Activated naive CD4-positive, alpha-beta T cell (primary cell): ENCODE data around the gene GOLGA5.
"Not testable (repeated sequence)": the region's sequence is repeated elsewhere in the genome, so short reads cannot be mapped to it uniquely, and the experiment has no call there.

Experiments
- DNase-seq, 4 experiments: peaks; one replicate each; lab custom pipeline; 2025; lab: John Stamatoyannopoulos, UW

GOLGA5 gene

GRCh38 chr14:92780444-92781232 lies 13.5 kb upstream of the GOLGA5 start:
- DNase-seq: no peak

- DNase-seq: no peak
Measured at GRCh38 chr14:92781350-92781749, 12.8 kb upstream of the GOLGA5 start.

- no peak for DNase-seq
Measured at GRCh38 chr14:92783813-92784431, 10.2 kb upstream of the GOLGA5 start.

GRCh38 chr14:92785667-92786426 lies 8.3 kb upstream of the GOLGA5 start:
- no peak for DNase-seq

DNA sequence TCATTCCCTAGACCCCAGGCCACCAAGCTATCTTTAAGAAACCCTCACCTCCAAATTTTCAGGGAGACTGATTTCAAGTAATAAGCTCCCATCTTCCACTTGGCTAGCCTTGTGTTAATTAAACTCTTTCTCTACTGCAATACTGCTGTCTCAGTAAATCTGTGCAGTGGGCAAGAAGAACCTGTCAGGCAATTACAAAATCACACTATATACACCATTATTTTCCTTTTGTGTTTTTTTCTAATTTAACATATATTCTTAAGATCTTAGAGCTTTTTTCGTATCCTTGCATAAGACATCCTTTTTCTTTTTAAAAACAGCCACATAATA lies 7.7 kb upstream of the GOLGA5 start:
- DNase-seq: no peak

DNA sequence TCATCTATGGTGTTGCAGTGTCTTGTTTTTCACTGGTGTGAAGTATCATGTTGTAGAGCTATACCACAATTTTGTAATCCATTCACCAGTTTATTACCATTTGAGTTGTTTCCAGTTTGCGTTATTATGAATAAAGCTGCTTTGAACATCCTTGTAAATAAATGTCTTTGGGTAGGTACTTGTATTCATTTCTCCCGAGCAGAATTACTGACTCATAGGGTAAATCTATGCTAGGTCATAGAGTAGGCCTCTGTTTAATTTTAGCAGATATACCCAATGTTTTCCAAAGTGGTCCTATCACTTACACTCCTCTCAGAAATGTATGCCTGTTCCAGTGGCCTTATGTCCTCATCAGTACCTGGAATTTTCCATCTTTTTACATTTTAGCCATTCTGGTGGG lies 6.6 kb upstream of the GOLGA5 start:
- no peak for DNase-seq

- no peak for DNase-seq
Measured at GRCh38 chr14:92789457-92790089, 4.5 kb upstream of the GOLGA5 start.

DNA sequence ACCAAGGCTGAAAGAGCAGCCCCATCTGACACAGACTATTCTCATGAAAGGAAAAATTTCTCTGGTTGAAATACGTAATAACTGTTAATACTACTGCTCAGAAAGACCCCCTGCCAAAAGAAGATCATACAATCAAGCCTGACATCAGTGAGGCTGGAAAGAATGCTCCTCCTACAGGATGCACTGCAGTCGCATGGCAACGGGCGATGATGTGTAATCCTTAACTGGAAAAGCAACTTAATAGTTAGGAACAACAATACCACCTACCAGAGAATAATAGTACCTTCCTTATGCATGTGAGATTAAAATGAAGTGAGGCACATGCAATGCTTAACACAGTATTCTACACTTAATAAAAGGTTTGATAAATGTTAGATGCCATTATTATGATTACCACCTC lies 1.2 kb upstream of the GOLGA5 start:
- no peak for DNase-seq

DNA sequence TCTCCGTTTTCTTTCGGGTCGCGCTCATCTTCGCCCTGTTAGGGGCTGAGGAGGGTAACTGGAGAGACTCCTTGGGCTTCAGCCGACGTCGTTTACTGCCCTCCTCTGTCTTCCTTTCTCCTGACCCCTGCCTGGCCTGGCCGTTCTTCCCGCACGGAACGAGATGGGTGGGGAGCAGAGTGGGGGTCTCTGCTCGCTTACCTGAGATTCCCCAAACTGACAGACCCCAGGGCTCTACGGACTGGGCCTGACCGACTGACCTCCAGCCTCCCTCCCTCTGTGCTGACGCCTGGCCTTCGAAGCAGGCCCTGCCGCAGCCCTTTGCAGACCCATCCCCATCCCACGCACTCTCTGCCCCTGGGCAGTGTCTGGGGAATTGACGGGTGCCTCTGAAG lies 439 bp downstream of the GOLGA5 start:
- DNase-seq: no peak

DNA sequence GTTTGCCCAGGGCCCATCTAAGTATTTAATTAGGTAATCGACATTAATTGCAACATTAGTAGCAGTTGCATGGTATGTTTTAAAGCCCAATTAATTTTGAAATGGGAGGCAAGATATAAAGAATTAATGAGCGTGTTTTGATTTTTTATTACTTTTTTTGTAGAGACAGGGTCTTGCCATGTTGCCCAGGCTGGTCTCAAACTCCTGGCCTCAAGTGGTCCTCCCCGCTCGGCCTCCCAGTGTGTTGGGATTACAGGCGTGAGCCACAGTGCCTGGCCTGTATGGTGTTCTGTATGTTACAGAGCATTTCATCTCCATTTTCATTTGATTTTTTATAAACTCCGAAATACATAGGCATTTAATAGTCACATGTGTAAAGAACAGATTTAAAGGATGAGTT lies 856 bp downstream of the GOLGA5 start:
- no peak for DNase-seq

GRCh38 chr14:92797935-92798653 lies 4.0 kb downstream of the GOLGA5 start:
- DNase-seq: no peak

- no peak for DNase-seq
Measured at GRCh38 chr14:92798811-92799210, 4.7 kb downstream of the GOLGA5 start.

DNA sequence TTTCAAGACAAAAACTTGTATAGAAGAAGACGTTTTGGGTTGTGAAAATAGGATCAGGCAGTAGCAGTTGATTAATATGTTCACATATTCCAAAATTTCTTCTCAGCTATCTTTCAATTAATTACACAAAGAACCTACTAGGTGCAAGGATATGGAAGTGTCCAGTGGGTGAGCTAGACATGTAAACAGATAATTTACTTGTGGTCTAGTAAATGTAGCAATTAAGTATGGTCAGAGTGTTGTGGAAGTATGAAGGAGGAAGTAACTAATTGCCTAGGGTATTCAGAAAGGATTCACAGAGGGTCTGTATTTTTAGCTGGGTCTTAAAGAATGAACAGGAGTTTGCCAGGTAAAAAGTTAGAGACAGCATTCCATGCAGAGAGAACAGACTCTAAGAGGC lies 5.9 kb downstream of the GOLGA5 start:
- no peak for DNase-seq

DNA sequence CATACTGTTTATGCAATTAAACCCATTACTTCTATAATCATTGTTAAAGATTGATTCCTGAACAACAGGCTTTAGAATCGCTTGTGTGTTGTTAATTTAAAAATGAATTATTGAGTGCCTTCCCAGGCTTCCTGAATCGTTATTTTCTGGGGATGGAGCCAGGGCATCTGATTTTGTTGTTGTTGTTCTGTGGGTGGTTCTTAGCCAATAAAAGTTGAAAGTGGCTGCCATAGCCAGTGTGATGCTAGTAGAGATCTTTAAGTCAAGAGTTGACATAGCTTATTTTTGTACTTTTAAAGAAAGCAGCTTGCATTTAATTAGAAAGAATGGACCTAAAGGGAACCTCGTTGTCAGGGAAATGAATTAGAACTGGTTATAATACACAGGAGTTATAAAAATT lies 6.4 kb downstream of the GOLGA5 start:
- DNase-seq: no peak

DNA sequence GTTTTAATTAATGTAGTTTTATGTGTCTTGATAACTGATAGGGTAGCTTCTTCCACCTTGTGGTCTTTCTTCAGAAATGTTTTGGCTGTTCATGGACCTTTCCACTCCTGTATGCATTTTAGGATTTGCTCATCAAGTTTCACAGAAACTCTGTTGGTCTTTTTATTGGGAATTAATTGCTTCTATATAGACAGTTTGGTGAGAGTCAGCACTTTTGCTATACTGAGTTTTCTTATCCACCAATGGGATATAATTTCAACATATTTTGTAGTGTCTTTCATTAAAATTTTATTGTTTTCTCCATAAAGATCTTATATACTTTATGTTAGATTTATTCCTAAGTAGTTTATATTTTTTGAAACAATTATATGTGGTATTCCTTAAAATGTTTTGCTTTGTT lies 7.8 kb downstream of the GOLGA5 start:
- no peak for DNase-seq

GRCh38 chr14:92802678-92803077 lies 8.6 kb downstream of the GOLGA5 start:
- no peak for DNase-seq

- DNase-seq: no peak
Measured at GRCh38 chr14:92813201-92813600, 19.1 kb downstream of the GOLGA5 start.

DNA sequence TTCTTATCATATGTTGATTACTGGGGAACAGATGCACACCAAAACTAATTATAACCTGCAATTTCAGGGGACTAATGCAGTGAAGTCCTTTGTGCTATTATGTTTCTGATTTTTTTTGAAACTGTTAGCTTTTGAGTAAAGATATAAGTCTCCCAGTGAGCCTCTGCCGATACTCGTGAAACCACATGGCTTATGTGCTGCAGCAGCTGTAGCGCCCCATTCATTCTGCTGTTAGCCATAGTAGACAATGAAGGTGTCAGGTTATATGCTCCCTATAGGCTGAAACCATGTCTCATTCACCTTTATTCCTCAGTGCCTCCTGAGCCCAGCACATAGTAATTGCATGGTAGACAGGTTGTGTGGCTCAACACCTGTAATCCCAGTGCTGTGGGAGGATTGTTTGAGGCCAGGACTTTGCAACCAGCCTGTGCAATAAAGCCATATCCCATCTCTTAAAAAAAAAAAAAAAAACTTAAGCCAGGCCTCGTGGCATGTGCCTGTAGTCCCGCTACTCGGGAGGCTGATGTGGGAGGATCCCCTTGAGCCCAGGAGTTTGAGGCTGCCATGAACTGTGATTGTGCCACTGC lies 25.0 kb downstream of the GOLGA5 start:
- DNase-seq: no peak

- not testable (repeated sequence) for DNase-seq
Measured at GRCh38 chr14:92819680-92820535, 25.8 kb downstream of the GOLGA5 start.

GRCh38 chr14:92820536-92820840 lies 26.4 kb downstream of the GOLGA5 start:
- DNase-seq: not testable (repeated sequence)

DNA sequence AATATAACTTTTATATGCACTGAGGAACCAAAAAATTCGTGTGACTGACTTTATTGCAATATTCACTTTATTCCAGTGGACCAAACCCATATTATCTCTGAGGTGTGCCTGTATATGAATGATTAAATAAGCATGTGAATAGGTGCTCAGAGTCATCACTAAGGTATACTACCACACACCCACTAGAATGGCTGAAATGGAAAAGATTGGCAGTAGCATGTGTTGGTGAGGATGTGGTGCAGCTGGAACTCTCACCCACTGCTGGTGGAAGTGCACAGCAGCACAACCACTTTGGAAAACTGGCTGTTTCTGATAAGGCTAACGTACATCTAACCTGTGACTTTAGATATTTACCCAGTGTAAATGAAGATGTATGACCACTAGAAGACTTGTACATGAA lies 36.8 kb downstream of the GOLGA5 start:
- no peak for DNase-seq
